HG02571 (cell line): ENCODE data around the gene FAM228B.
"Not testable (repeated sequence)": the region's sequence is repeated elsewhere in the genome, so short reads cannot be mapped to it uniquely, and the experiment has no call there.

Source experiments
- ATAC-seq: cut with Tn5 transposase; IDR thresholded peaks from one replicate; pipeline ENCODE4 v1.9.1; 2021; ENCODE audit warnings: mild to moderate bottlenecking, moderate library complexity; ENCODE audit not compliant: unreplicated experiment

The FAM228B gene

GRCh38 chr2:24153478-24153877, 30.2 kb downstream of the FAM228B start:
- ATAC-seq: no peak

GRCh38 chr2:24158131-24158530, 34.9 kb downstream of the FAM228B start:
- no peak for ATAC-seq

- no peak for ATAC-seq
Measured at GRCh38 chr2:24159708-24160107, 36.4 kb downstream of the FAM228B start.

DNA sequence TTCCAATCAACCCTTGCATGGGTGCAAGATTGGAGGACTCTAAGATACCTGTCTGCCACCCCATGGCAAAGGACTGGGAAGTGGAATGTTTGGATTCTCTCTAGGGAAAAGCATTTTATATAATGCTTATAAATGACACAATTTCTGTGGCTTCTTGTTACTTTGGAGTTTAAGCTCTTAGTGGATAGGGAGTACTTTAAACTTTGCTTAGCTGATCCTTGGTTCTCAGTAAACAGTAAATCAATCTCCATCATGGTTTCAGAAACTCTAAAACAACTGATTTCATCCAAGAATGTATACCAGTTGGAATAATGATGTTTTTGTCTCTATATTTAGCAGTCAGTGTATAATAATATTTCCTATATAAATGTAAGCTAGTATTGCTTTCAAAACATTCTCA, 37.5 kb downstream of the FAM228B start:
- no peak for ATAC-seq

DNA sequence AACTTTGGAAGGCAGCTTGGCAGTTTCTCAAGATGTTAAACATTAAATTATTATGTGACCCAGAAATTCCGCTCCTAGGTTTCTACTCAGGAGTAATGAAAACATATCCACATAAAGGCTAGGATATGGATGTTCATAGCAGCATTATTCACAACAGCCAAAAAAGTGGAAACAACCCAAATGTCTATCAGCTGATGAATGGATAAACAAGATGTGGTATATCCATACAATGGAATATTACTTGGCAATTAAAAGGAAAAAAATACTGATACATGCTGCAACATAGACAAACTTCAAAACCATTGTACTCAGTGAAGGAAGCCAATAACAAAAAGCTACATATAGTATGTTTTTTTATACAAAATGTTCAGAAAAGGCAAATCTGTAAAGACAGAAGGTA, 39.2 kb downstream of the FAM228B start:
- no peak for ATAC-seq

GRCh38 chr2:24163186-24163585, 39.9 kb downstream of the FAM228B start:
- no peak for ATAC-seq

DNA sequence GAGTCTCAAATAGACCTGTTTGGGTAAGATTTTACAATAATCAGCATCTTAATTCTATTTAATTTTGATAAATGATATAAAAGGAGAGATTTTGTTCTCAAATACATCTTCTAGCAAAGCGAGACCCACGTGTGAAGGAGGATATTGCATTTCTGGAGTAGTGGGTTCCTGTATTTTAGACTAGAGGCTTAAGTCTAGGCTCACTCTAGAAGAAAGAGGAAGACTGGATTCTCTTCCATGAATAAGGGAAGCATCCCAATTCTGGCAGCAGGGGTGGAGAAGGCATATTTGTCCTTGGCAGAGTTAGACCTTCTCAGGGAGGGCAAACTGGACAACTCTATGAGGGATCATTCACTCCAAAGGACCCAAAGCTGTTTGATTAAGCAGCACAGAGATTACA, 40.3 kb downstream of the FAM228B start:
- no peak for ATAC-seq

- no peak for ATAC-seq
Measured at GRCh38 chr2:24164416-24164973, 41.2 kb downstream of the FAM228B start.

DNA sequence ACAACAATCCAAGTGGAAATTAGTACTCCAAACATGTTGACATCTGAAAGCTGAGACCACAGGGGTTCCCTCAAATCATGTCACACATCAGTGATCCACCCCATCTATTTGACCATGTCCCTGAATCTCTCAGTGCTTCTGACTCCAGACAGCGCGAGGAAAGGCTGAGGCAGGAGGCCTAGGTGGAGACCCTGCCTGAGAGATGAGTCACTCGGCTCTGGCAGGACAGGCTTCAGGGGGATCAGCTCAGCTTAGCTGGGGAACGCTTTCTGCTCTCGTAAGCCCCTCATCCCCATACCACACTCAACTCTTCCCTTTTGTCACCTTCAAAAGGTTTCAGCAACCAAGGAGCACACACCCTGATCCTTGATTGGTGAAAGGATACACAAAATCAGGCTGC, 45.8 kb downstream of the FAM228B start:
- no peak for ATAC-seq

DNA sequence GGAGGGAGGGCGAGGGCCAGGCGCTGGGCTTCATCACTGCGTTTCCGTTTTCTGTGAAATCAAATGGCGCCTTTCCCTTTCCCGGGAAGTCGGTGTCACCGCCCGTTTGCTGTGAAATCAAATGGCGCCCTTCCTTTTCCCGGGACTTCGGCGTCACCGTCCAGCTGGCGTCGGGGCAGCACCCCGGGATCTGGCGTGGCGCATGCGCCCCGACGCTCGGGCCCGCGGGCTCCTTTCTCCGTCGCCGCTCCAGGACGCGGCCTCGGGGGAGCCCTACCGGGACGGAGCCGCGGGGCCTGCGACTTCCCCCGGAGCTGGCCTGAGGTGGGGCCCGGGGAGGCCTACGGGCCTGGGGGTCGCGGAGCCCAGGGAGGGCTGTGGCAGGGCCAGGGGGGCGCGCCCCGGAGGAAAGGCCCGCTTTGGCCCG, 51.6 kb downstream of the FAM228B start, which contains the start of gene FAM228A:
TSS of gene FAM228A (plus strand) at position 203 of the 427 bp plus-strand sequence. CDS start 428 bp downstream, outside the sequence.
- no peak for ATAC-seq

GRCh38 chr2:24175631-24176187, 52.4 kb downstream of the FAM228B start:
- ATAC-seq: no peak

GRCh38 chr2:24176326-24176725, 53.1 kb downstream of the FAM228B start:
- no peak for ATAC-seq

DNA sequence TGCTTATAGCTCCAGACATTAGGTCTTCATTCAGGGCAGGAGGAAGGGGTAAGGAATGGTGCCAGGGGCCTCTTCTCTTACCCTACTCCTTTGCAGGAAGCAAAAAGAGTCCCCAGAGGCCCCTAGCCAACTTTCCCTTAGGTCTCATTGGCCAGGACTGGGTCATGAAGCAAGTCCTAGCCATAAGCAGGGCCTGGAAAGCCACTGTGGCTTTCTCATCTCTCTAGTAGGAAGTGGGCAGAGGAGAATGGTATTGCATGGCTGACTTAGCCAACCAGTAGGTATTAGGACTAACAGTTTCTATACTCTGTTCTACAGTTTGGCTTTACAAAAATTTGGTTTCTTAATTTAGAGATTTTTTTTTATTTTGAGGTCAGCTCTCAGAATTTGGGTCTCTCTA, 56.4 kb downstream of the FAM228B start:
- ATAC-seq: no peak

DNA sequence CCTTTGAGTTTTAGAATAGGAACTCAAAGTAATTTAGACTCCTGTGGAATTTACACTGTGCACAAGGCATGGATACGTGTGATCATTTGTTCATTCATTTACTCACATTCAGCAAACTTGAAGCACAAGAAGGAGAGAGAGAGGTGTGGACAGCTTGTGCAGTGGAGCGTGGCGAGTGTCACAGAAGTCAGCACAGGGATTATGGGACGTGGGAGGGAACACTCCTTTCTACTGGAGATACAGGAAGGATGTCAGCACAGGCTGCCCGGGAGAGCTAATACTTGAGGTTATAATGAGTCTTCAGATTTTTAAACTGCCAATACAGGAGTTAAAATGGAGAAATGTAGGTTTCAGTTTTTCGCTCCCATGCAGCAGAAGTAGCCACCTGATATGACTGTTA, 58.6 kb downstream of the FAM228B start:
- no peak for ATAC-seq

- ATAC-seq: no peak
Measured at GRCh38 chr2:24182507-24182906, 59.2 kb downstream of the FAM228B start.

GRCh38 chr2:24183366-24184069, 60.2 kb downstream of the FAM228B start:
- no peak for ATAC-seq

DNA sequence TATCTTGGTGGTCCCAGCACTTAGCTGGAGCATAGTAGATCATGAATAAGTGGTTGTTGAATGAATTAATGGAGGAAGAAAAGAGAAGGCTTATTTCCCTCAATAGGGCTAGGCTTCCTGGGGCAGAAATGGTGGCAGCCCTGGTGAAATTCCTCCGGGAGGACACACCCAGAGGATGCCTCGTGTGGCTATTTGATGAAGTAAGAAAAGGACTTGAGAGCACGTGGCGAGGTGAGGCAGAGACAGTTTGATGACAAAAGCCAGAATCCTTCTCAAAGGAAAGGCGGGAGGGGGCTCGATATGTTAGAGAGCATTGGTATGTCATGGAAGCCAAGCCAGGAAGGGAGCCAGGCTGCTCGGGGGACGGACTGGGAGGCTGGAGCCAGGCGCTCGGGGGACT, 66.3 kb downstream of the FAM228B start:
- no peak for ATAC-seq

DNA sequence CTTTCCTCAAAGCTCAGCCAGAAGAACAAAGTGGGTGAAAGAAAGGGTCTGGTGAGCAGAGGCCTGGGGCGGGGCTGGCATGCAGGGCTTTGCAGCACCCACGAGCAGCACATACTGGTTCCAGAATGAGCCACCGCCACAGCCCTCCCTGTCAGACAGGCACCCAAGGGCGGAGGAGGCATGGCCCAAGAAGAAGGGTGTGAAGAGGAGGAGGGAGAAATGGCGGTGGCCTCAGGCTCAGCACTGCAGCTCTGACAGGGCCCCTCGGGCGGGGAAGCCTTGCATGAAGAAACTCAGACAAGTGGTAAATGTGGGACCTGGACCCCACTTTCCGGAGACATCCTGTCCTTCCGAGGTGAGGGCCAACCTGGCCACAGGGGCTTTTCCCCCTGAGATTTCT, 67.2 kb downstream of the FAM228B start:
- ATAC-seq: no peak

GRCh38 chr2:24191156-24191555, 67.9 kb downstream of the FAM228B start:
- ATAC-seq: no peak

DNA sequence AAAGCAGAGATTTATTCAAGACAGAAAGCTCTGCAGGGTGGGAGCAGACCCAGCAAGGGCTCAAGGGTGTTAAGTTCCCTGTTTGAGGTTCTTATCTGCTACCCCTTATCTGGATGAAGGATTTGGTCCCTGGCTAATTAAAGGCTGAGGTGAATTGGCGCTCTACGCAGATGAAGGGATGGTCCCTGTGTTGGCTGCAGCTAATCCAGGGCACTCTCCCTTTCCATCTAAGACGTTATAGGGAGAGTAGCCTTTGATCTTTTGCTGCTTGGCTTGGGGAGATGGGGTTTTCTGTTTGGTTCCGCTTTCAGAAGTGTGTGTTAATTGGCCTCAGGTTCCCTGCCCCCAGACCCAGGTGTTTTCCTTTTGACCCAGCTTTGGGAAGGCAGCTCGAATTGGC, 68.6 kb downstream of the FAM228B start:
- no peak for ATAC-seq

GRCh38 chr2:24197213-24197612, 73.9 kb downstream of the FAM228B start:
- ATAC-seq: not testable (repeated sequence)

GRCh38 chr2:24199968-24200590, 76.8 kb downstream of the FAM228B start:
- ATAC-seq: no peak
